Fibroblast of the aortic adventitia (primary cell): ENCODE data around the gene LFNG. TPM values are rescaled to one million over a fixed set of nuclear protein-coding genes. Genes with fewer than 3 reads are reported as not detected.

ENCODE experiments used
- DNase-seq: peaks from one replicate; pipeline ENCODE4 v3.0.0-alpha.2; 2010; ENCODE audit warnings: low read depth
- H3K4me3 ChIP-seq: 2 replicates; pipeline ENCODE4 v1.5.1; 2011; ENCODE audit warnings: low read depth, mild to moderate bottlenecking, control low read depth, low read length, moderate library complexity
- CTCF ChIP-seq: IDR thresholded peaks from 2 replicates; pipeline ENCODE4 v1.5.1; 2011; ENCODE audit warnings: mild to moderate bottlenecking, low read length, control low read depth, inconsistent platforms; ENCODE audit not compliant: insufficient read depth
- small RNA-seq: library from RNA; depleted of rRNA; stranded (forward); fragments of <200 nt; gene quantifications from one replicate; pipeline ENCODE3, GENCODE V24; 2012
- total RNA-seq: library from RNA; depleted of rRNA; stranded (reverse); fragments of >200 nt; gene quantifications from 2 replicates; pipeline ENCODE4 v1.2.3, GENCODE V29; 2012; ENCODE audit warnings: low replicate concordance

LFNG gene
- total RNA-seq, 1 donor: 0.72 TPM

- no peak overlapping the region for H3K4me3 ChIP-seq
- DNase-seq: no peak
- TF ChIP-seq CTCF: no peak
These were observed 57.3 kb downstream of the LFNG start for GRCh38 chr7:2576742-2577491.

Small RNAs within 50 kb of the gene (small RNA-seq; reads per million reads assigned to genes)
- not detected for gene MIR4648

Other genes starting within 250 kb of the LFNG start
- gene SNX8, start 205.3 kb upstream of the LFNG start, total RNA-seq: 12.1 and 19.4 TPM in 2 replicates
- 150 and 173 TPM in 2 replicates for gene EIF3B, start 164.9 kb upstream of the LFNG start, total RNA-seq
- gene CHST12, start 116.2 kb upstream of the LFNG start, total RNA-seq: 2.2 and 4.2 TPM in 2 replicates
- gene GRIFIN, start 43.4 kb upstream of the LFNG start, total RNA-seq: not detected in 2 replicates
- 22.3 and 44.9 TPM in 2 replicates for gene BRAT1, start 35.8 kb downstream of the LFNG start, total RNA-seq
- gene IQCE, start 39.2 kb downstream of the LFNG start, total RNA-seq: 14.0 and 210 TPM in 2 replicates
- gene TTYH3, start 112.2 kb downstream of the LFNG start, total RNA-seq: 9.2 and 27.9 TPM in 2 replicates
- gene AMZ1, start 168.4 kb downstream of the LFNG start, total RNA-seq: 0.25 and 0.36 TPM in 2 replicates